HEK293 (cell line): ENCODE results near the gene ARHGDIB.

ENCODE experiments used
- CTCF ChIA-PET: fragments of 350-600 bp; formaldehyde crosslinking; extraction: SDS; loops from one replicate; lab custom pipeline; 2021; ENCODE audit warnings: antibody characterized with exemption; lab: Yijun Ruan, JAX
- POLR2A ChIA-PET: fragments of 300-600 bp; formaldehyde crosslinking; extraction: SDS; loops from one replicate; lab custom pipeline; 2020; ENCODE audit warnings: antibody characterized with exemption, inconsistent platforms; lab: Yijun Ruan, JAX
- H3K27ac ChIP-seq: fragments of 200-500 bp; sonication (Bioruptor generic); 2 replicates; pipeline ENCODE4 v1.5.1; 2014; ENCODE audit warnings: low read depth, low read length, control low read depth, inconsistent platforms; ENCODE audit errors: extremely low read depth
- H3K36me3 ChIP-seq, 2 experiments: fragments of 200-500 bp in 1 of 2; sonication (Bioruptor generic) in 1 of 2; 1 replicate in 1 of 2; 2 replicates in 1 of 2; pipeline ENCODE4 v1.5.1; 2014 to 2017; ENCODE audit warnings: inconsistent platforms in 2 of 2, low read length in 2 of 2; ENCODE audit not compliant: control insufficient read depth in 2 of 2, insufficient read depth in 1 of 2
- H3K4me1 ChIP-seq: fragments of 200-500 bp; sonication (Bioruptor generic); 2 replicates; pipeline ENCODE4 v1.5.1; 2014; ENCODE audit warnings: mild to moderate bottlenecking, low read length, inconsistent platforms; ENCODE audit not compliant: control insufficient read depth, insufficient read depth
- H3K4me3 ChIP-seq: 2 replicates; pipeline ENCODE4 v1.5.1; 2011; ENCODE audit warnings: low read depth, mild to moderate bottlenecking, control low read depth, low read length, moderate library complexity
- H3K9me3 ChIP-seq: fragments of 200-500 bp; sonication (Bioruptor generic); 2 replicates; pipeline ENCODE4 v1.5.1; 2014; ENCODE audit warnings: low read depth, low read length, inconsistent platforms; ENCODE audit not compliant: control insufficient read depth, insufficient read depth
- KLF10 ChIP-seq: fragments of 450-650 bp; IDR thresholded peaks from 2 replicates; pipeline ENCODE4 v1.5.1; 2018; ENCODE audit warnings: missing biosample characterization, mild to moderate bottlenecking, missing genetic modification characterization
- KLF7 ChIP-seq: fragments of 450-650 bp; formaldehyde crosslinking; IDR thresholded peaks from 2 replicates; pipeline ENCODE4 v1.5.1; 2016; ENCODE audit warnings: missing biosample characterization, missing genetic modification characterization, borderline replicate concordance
- MEIS1 ChIP-seq: sonication (generic); formaldehyde crosslinking; IDR thresholded peaks from 2 replicates; pipeline ENCODE4 v1.8.1; 2022; ENCODE audit warnings: missing genetic modification reagents, mild to moderate bottlenecking, borderline replicate concordance
- RBAK ChIP-seq: fragments of 450-650 bp; formaldehyde crosslinking; IDR thresholded peaks from 2 replicates; pipeline ENCODE4 v1.5.1; 2016; ENCODE audit warnings: missing biosample characterization, missing genetic modification characterization
- WT1 ChIP-seq: fragments of 450-650 bp; formaldehyde crosslinking; IDR thresholded peaks from 2 replicates; pipeline ENCODE4 v1.5.1; 2016; ENCODE audit warnings: missing biosample characterization, missing genetic modification characterization
- ZBTB1 ChIP-seq: fragments of 450-650 bp; formaldehyde crosslinking; IDR thresholded peaks from 2 replicates; pipeline ENCODE4 v1.5.1; 2016; ENCODE audit warnings: missing biosample characterization, missing genetic modification characterization
- ZNF10 ChIP-seq: fragments of 450-650 bp; formaldehyde crosslinking; IDR thresholded peaks from 2 replicates; pipeline ENCODE4 v1.5.1; 2017; ENCODE audit warnings: missing biosample characterization, missing genetic modification characterization
- ZNF221 ChIP-seq: fragments of 450-650 bp; formaldehyde crosslinking; IDR thresholded peaks from 2 replicates; pipeline ENCODE4 v1.5.1; 2017; ENCODE audit warnings: missing biosample characterization, missing genetic modification characterization, borderline replicate concordance
- ZNF266 ChIP-seq: fragments of 450-650 bp; formaldehyde crosslinking; IDR thresholded peaks from 2 replicates; pipeline ENCODE4 v1.5.1; 2016; ENCODE audit warnings: missing biosample characterization, missing genetic modification characterization, low read depth
- ZNF341 ChIP-seq: fragments of 450-650 bp; formaldehyde crosslinking; IDR thresholded peaks from 2 replicates; pipeline ENCODE4; 2016; ENCODE audit warnings: low read depth, missing biosample characterization, missing genetic modification characterization
- ZNF366 ChIP-seq: fragments of 450-650 bp; formaldehyde crosslinking; conservative IDR thresholded peaks from 2 replicates; pipeline ENCODE4 v1.5.1; 2016; ENCODE audit warnings: missing biosample characterization, missing genetic modification characterization
- ZNF37A ChIP-seq: fragments of 450-650 bp; IDR thresholded peaks from 2 replicates; pipeline ENCODE4 v1.5.1; 2018; ENCODE audit warnings: missing biosample characterization, missing genetic modification characterization
- ZNF791 ChIP-seq: fragments of 450-650 bp; formaldehyde crosslinking; IDR thresholded peaks from 2 replicates; pipeline ENCODE4 v1.5.1; 2016; ENCODE audit warnings: missing biosample characterization, missing genetic modification characterization
- ZNF792 ChIP-seq: fragments of 450-650 bp; formaldehyde crosslinking; IDR thresholded peaks from 2 replicates; pipeline ENCODE4 v1.5.1; 2016; ENCODE audit warnings: missing biosample characterization, missing genetic modification characterization
- TF ChIP-seq, protein P1 (sequence below): fragments of 450-650 bp; formaldehyde crosslinking; IDR thresholded peaks from 2 replicates; pipeline ENCODE4 v1.5.1; 2016; ENCODE audit warnings: missing biosample characterization, missing genetic modification characterization
- TF ChIP-seq, protein P2 (sequence below): fragments of 450-650 bp; formaldehyde crosslinking; IDR thresholded peaks from 2 replicates; pipeline ENCODE4 v1.5.1; 2016; ENCODE audit warnings: missing biosample characterization, missing genetic modification characterization
- TF ChIP-seq, protein P3 (sequence below): fragments of 450-650 bp; formaldehyde crosslinking; IDR thresholded peaks from 2 replicates; pipeline ENCODE4 v1.5.1; 2016; ENCODE audit warnings: missing biosample characterization, missing genetic modification characterization, borderline replicate concordance
- TF ChIP-seq, protein P4 (sequence below): fragments of 450-650 bp; formaldehyde crosslinking; IDR thresholded peaks from 2 replicates; pipeline ENCODE4 v1.5.1; 2016; ENCODE audit warnings: missing biosample characterization, missing genetic modification characterization, borderline replicate concordance

Gene ARHGDIB

DNA sequence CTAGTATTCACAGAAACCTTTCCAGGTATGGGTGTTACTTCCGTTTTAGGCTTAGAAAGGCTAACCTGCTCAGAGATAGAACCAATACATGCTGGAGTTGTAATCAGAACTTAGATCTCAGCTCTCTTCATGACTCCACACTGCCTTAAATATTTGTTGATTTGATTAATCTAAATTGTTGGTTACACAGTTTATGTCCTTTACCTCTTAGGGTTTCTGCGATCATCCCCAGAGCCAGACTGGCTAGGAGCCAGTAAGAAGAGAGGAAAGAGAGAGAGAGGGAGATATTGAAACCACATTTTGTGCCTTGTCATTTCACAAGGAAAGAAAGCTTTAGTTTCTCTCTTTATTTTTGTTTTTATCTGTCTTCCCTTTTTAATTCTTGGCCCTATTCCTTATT is 58.9 kb downstream of the ARHGDIB start:
- ChIA-PET CTCF (interaction anchor here (1.7 kb wide), 1 partner anchor 10 kb away, joined by 5 read pairs; no protein-coding TSS in a partner anchor), POLR2A (no interaction called here)
- Histone ChIP-seq H3K9me3 (no peaks in the 10 kb centered on the region), H3K27ac (no peak overlapping the region), H3K36me3 (no peaks in the 10 kb centered on the region), H3K4me1 (no peaks in the 10 kb centered on the region), H3K4me3 (no peak overlapping the region)
- no peak for TF ChIP-seq ZNF366 (tag by site-specific recombination)
- TF ChIP-seq MEIS1 (CRISPR knock-in tag): no peak
- no peak for TF ChIP-seq KLF7 (tag by site-specific recombination)
- TF ChIP-seq, protein P1, sequence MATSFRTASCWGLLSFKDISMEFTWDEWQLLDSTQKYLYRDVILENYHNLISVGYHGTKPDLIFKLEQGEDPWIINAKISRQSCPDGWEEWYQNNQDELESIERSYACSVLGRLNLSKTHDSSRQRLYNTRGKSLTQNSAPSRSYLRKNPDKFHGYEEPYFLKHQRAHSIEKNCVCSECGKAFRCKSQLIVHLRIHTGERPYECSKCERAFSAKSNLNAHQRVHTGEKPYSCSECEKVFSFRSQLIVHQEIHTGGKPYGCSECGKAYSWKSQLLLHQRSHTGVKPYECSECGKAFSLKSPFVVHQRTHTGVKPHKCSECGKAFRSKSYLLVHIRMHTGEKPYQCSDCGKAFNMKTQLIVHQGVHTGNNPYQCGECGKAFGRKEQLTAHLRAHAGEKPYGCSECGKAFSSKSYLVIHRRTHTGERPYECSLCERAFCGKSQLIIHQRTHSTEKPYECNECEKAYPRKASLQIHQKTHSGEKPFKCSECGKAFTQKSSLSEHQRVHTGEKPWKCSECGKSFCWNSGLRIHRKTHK (tag by site-specific recombination): no peak
- no peak for TF ChIP-seq WT1
- TF ChIP-seq ZNF10: no peak
- TF ChIP-seq, protein P2, sequence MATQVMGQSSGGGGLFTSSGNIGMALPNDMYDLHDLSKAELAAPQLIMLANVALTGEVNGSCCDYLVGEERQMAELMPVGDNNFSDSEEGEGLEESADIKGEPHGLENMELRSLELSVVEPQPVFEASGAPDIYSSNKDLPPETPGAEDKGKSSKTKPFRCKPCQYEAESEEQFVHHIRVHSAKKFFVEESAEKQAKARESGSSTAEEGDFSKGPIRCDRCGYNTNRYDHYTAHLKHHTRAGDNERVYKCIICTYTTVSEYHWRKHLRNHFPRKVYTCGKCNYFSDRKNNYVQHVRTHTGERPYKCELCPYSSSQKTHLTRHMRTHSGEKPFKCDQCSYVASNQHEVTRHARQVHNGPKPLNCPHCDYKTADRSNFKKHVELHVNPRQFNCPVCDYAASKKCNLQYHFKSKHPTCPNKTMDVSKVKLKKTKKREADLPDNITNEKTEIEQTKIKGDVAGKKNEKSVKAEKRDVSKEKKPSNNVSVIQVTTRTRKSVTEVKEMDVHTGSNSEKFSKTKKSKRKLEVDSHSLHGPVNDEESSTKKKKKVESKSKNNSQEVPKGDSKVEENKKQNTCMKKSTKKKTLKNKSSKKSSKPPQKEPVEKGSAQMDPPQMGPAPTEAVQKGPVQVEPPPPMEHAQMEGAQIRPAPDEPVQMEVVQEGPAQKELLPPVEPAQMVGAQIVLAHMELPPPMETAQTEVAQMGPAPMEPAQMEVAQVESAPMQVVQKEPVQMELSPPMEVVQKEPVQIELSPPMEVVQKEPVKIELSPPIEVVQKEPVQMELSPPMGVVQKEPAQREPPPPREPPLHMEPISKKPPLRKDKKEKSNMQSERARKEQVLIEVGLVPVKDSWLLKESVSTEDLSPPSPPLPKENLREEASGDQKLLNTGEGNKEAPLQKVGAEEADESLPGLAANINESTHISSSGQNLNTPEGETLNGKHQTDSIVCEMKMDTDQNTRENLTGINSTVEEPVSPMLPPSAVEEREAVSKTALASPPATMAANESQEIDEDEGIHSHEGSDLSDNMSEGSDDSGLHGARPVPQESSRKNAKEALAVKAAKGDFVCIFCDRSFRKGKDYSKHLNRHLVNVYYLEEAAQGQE (tag by site-specific recombination): no peak
- TF ChIP-seq, protein P3, sequence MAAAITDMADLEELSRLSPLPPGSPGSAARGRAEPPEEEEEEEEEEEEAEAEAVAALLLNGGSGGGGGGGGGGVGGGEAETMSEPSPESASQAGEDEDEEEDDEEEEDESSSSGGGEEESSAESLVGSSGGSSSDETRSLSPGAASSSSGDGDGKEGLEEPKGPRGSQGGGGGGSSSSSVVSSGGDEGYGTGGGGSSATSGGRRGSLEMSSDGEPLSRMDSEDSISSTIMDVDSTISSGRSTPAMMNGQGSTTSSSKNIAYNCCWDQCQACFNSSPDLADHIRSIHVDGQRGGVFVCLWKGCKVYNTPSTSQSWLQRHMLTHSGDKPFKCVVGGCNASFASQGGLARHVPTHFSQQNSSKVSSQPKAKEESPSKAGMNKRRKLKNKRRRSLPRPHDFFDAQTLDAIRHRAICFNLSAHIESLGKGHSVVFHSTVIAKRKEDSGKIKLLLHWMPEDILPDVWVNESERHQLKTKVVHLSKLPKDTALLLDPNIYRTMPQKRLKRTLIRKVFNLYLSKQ: no peak
- no peak for TF ChIP-seq ZBTB1 (tag by site-specific recombination)
- TF ChIP-seq ZNF792 (tag by site-specific recombination): no peak

DNA sequence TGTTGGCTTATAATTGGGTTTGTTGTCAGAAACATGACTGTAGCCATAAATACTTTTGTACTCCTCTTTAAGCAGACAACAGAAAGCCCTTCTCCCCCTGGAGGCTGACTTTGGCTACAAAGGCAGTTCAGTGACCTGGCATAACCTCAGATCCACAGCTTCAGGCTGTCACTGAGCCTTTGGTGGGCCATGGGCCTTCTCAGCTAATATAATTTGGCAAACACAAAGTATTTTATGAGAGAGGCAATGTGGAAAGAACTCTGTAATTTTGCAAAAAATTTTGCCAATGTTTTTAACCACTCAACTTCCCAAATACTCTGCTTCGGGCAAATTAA is 60.2 kb downstream of the ARHGDIB start:
- no peaks in the 10 kb centered on the region for H3K4me1 ChIP-seq
- TF ChIP-seq RBAK (tag by site-specific recombination) (no peak), KLF10 (no peak), ZNF341 (no peak)
- H3K4me3 ChIP-seq: no peak overlapping the region
- no peak overlapping the region for H3K27ac ChIP-seq
- CTCF ChIA-PET: interaction anchor here (1.0 kb wide), 1 partner anchor 15 kb away, joined by 3 read pairs; no protein-coding TSS in a partner anchor
- no peaks in the 10 kb centered on the region for H3K9me3 ChIP-seq
- POLR2A ChIA-PET: no interaction called here
- H3K36me3 ChIP-seq: no peaks in the 10 kb centered on the region

DNA sequence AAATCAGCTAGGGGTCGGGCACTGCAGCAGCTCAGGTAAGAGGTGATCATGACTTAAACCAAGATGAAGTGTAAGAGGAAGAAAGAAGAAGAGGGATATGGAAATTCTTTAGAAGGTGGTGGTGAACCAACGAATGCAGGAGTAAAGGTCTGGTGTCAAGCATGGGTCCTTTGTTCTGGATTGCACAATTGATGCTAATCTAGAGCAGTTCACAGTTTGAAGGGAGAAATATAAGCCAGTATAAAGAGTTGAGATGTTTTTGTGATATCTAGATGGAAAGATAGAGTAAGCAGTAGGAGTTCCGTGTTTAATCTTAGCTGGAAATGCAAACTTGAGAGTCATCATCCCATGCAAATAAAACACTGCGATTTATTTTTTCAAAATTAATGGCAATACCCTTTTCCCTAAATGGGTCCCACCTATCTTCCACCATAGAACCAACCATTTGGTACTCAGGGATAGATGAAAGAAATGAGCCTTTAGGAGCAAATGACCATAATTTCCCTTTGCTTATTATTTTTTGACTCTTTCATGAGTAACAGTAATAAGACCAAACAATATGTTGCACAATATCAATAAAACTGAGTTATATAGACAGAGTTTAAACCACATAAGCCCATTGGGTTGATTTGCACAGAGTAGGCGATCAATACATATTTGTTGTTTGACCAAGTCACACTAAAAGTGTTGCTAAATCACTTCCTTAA is 60.7 kb downstream of the ARHGDIB start:
- Histone ChIP-seq H3K27ac (no peak overlapping the region), H3K4me3 (no peak overlapping the region), H3K9me3 (no peaks in the 10 kb centered on the region), H3K4me1 (no peaks in the 10 kb centered on the region), H3K36me3 (no peaks in the 10 kb centered on the region)
- ChIA-PET CTCF (interaction anchor here (1.0 kb wide), 1 partner anchor 15 kb away, joined by 3 read pairs; no protein-coding TSS in a partner anchor), POLR2A (no interaction called here)
- TF ChIP-seq, protein P2 (tag by site-specific recombination): no peak
- TF ChIP-seq ZNF266 (tag by site-specific recombination) (no peak), ZNF221 (tag by site-specific recombination) (no peak), ZNF791 (tag by site-specific recombination) (no peak), ZNF37A (no peak)
- TF ChIP-seq, protein P4, sequence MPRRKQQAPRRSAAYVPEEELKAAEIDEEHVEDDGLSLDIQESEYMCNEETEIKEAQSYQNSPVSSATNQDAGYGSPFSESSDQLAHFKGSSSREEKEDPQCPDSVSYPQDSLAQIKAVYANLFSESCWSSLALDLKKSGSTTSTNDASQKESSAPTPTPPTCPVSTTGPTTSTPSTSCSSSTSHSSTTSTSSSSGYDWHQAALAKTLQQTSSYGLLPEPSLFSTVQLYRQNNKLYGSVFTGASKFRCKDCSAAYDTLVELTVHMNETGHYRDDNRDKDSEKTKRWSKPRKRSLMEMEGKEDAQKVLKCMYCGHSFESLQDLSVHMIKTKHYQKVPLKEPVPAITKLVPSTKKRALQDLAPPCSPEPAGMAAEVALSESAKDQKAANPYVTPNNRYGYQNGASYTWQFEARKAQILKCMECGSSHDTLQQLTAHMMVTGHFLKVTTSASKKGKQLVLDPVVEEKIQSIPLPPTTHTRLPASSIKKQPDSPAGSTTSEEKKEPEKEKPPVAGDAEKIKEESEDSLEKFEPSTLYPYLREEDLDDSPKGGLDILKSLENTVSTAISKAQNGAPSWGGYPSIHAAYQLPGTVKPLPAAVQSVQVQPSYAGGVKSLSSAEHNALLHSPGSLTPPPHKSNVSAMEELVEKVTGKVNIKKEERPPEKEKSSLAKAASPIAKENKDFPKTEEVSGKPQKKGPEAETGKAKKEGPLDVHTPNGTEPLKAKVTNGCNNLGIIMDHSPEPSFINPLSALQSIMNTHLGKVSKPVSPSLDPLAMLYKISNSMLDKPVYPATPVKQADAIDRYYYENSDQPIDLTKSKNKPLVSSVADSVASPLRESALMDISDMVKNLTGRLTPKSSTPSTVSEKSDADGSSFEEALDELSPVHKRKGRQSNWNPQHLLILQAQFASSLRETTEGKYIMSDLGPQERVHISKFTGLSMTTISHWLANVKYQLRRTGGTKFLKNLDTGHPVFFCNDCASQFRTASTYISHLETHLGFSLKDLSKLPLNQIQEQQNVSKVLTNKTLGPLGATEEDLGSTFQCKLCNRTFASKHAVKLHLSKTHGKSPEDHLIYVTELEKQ (tag by site-specific recombination): no peak
